ENCODE data around the gene ABCA8.
"Not testable (repeated sequence)": the region's sequence is repeated elsewhere in the genome, so short reads cannot be mapped to it uniquely, and the experiment has no call there.

Gene ABCA8, protein sequence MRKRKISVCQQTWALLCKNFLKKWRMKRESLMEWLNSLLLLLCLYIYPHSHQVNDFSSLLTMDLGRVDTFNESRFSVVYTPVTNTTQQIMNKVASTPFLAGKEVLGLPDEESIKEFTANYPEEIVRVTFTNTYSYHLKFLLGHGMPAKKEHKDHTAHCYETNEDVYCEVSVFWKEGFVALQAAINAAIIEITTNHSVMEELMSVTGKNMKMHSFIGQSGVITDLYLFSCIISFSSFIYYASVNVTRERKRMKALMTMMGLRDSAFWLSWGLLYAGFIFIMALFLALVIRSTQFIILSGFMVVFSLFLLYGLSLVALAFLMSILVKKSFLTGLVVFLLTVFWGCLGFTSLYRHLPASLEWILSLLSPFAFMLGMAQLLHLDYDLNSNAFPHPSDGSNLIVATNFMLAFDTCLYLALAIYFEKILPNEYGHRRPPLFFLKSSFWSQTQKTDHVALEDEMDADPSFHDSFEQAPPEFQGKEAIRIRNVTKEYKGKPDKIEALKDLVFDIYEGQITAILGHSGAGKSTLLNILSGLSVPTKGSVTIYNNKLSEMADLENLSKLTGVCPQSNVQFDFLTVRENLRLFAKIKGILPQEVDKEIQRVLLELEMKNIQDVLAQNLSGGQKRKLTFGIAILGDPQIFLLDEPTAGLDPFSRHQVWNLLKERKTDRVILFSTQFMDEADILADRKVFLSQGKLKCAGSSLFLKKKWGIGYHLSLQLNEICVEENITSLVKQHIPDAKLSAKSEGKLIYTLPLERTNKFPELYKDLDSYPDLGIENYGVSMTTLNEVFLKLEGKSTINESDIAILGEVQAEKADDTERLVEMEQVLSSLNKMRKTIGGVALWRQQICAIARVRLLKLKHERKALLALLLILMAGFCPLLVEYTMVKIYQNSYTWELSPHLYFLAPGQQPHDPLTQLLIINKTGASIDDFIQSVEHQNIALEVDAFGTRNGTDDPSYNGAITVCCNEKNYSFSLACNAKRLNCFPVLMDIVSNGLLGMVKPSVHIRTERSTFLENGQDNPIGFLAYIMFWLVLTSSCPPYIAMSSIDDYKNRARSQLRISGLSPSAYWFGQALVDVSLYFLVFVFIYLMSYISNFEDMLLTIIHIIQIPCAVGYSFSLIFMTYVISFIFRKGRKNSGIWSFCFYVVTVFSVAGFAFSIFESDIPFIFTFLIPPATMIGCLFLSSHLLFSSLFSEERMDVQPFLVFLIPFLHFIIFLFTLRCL (N-terminal part only)

DNA sequence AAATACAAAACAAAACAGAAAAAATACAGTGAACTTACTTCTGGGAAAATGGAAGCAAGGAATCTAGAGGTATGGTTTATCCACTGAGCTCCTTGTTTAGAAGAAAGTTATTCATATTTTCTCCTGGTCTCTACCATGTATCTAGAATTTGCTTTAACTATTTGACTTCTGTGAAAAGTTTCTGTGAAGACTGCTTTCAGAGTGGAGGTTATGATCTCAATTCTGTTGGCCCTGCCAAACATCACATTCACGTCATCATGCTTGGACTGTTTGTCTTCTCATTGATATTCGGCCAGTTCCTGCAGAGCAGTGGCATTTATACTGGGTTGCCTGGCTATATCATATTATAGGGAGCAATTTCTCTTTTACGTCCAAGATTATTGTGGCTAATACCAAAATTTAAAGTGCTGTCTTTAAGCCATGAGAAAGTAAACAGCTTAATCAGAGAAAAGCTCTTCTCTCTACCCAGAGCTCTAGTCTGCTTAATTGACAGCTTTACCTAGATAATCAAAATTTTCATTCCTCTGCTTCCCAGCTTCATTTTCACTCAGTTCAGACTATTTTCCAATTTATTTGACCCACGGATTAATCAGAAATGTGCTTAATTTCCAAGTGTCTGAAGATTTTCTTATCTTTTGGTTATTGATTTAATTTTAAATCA lies at the start of gene ABCA8:
ABCA8 (minus strand) TSS at position 212 of the 661 bp plus-strand sequence. CDS start 13,358 bp downstream, outside the sequence.
- no peak for DNase-seq

DNA sequence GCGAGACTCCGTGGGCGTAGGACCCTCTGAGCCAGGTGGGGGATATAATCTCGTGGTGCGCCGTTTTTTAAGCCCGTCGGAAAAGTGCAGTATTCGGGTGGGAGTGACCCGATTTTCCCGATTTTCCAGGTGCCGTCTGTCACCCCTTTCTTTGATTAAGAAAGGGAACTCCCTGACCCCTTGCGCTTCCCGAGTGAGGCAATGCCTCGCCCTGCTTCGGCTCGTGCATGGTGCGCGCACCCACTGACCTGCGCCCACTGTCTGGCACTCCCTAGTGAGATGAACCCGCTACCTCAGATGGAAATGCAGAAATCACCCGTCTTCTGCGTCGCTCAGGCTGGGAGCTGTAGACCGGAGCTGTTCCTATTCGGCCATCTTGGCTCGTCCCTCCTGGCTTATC lies 49.6 kb upstream of the ABCA8 start:
- DNase-seq = not testable (repeated sequence)

DNA sequence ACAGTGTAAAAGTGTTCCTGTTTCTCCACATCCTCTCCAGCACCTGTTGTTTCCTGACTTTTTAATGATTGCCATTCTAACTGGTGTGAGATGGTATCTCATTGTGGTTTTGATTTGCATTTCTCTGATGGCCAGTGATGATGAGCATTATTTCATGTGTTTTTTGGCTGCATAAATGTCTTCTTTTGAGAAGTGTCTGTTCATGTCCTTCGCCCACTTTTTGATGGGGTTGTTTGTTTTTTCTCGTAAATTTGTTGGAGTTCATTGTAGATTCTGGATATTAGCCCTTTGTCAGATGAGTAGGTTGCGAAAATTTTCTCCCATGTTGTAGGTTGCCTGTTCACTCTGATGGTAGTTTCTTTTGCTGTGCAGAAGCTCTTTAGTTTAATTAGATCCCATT lies 44.6 kb upstream of the ABCA8 start:
- DNase-seq = not testable (repeated sequence)

DNA sequence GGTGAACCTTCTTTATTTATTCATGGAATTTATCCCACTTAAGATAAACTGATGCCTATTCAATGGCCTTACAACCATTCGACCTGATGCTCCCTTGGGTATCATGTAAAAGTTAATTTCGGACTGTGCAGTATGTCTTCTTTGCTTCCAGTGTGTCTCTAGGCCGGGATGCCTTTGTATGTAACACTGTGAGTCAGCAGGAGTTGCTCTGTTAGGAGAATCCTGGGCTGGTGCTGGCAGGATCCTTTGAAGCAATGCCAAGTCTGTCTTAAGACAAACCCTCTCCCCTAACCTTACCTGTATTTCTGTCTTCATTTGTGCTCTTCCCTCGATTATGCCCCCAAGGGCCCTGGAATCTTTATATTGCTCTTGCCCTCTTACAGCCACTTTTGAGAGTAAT lies 37.9 kb upstream of the ABCA8 start:
- DNase-seq = no peak

DNA sequence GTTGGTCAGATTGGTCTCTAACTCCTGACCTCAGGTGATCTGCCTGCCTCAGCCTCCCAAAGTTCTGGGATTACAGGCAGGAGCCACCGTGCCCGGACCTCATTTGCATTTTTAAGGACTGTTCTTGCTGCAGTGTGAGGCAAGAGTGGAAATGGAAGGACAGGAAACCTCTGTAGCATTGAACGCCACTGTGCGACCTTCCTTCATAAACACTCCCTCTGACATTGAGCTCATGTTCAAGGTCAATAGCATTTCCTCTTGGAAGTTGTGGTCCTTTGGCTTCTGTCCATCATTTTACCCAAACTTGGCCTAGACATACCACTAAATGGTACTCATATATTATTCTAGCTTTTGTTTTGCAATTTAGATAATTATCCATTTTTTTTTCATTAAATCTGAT lies 32.8 kb upstream of the ABCA8 start:
- no peak for DNase-seq

DNA sequence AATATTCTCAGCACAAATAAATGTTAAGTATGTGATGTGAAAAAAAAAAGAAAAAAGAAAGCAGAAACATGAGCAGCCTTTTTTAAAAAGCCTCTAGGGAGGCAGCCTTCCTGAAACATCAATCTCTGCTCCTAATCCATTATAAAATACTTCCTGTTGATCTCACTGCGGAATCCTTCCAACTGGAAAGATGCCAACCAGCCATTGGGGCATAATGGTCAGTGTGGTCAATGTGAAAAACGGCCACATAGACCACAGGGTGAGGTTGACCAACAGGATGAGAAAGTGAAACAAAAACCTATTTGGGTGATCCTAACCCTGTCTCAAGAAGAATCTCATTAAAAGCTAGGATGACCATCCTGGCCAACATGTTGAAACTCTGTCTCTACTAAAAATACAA lies 26.1 kb upstream of the ABCA8 start:
- DNase-seq = no peak

DNA sequence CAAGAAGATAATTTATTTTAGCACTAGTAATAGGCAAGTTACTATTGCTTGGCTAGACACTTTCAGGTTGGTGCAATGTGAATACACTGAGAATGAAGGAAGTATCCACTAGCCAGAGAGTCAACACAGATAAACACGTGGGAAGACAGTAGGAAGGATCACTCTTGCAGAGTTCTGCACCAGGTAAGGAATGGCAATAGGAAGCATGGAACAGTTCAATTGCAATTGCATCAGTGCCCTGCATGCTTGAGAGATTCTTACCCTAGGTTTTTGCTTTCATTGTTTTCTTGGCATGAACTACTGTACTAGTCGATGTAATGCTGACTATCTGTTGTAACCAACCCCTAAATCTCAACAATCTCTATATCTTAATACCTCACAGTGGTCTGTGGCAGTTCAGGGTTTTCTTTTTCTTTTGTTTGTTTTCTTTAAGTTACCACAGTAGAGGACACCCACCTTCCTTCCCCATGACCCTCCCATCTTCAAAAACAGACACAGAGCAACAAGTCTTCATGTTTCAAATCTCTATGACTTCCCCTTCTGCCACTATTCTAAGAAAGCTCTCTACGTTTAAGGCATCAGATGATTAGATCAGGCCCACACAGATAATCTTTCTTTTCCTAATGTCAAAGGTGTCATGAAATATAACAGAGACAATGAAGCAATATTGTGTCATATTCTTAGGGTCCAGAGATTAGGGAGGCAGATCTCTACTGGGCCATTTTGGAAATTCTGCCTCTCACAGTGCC lies 18.1 kb upstream of the ABCA8 start:
- no peak for DNase-seq

GRCh38 chr17:68972119-68972704 lies 17.0 kb upstream of the ABCA8 start:
- no peak for DNase-seq

DNA sequence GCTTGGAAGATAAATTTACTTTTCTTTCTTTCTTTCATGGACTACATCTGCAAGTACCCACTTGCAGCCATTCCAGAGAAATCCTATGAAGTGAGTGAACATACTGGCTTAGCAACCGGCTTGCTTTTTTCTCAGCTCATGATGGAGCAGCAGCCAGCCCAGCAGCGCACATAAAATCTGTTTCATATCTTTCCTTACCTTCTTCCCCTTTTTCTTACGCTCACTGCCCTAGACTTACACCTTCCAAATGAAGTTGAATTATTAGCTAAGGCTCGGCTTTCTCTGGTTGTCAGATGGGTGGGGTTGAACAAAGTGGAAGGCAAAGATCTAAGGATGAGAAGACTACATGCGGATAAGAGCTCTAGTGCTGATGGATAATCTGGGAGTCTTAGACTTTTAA lies 13.9 kb upstream of the ABCA8 start:
- DNase-seq = no peak

GRCh38 chr17:68963958-68964357 lies 8.8 kb upstream of the ABCA8 start:
- no peak for DNase-seq

- DNase-seq = no peak
Measured at GRCh38 chr17:68961214-68961882, 6.2 kb upstream of the ABCA8 start.

GRCh38 chr17:68959117-68959516 lies 3.9 kb upstream of the ABCA8 start:
- not testable (repeated sequence) for DNase-seq

GRCh38 chr17:68957944-68958343 lies 2.8 kb upstream of the ABCA8 start:
- DNase-seq = no peak

- DNase-seq = no peak
Measured at GRCh38 chr17:68954146-68954896, 871 bp downstream of the ABCA8 start.

- DNase-seq = no peak
Measured at GRCh38 chr17:68953340-68953997, 1.7 kb downstream of the ABCA8 start.

DNA sequence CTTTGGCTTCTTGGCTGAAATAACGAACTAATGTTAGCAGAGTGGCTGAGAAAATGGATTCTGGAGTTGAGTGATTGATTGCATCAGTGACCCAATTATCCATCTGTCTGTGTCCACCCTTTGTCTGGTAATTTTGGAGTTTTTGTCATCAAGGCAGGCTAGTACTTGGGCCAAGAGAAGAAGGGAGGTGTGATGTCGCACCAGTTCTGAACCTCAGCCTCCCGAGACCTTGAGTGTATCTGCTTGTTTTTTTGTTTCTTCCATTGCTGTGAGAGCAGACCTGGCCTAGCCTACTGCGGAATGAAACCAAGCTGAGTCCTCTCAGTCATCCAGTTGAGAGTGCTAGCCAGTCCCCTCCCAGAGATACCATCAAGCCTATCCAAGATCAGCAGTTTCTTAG lies 4.5 kb downstream of the ABCA8 start:
- no peak for DNase-seq

- DNase-seq = not testable (repeated sequence)
Measured at GRCh38 chr17:68947868-68948267, 7.3 kb downstream of the ABCA8 start.

DNA sequence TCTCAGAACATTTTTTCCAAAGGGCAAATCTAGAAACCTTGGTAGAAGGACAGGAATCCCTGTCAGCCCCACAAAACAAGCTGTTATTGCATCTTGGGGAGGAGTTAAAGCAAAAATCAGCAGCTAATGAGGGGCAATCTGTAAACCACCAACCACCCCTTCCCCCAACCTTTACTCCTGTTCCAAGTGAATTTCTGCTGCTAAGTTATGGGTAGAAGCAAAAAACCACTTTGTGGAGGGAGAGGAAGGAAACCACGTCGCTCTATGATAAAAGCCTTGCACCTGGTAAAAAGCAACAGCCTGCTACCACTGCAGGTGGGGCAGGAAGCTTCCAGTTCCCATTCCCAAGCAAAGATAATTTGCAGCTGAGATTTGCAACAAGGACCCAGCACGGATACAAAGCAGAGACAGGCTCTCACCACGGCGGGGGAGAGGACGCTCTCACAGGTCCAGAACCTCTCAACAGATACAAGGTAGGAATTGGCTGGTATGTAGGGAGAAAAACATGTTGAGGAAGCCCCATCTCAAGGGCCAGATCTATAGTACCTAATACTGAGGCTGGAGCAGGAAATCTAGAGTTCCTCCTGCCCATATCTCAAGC lies 10.7 kb downstream of the ABCA8 start:
- no peak for DNase-seq

GRCh38 chr17:68943812-68944182 lies 11.4 kb downstream of the ABCA8 start:
- not testable (repeated sequence) for DNase-seq
